Measurements from ENCODE around the gene SMAD2.
"Not testable (repeated sequence)": the region's sequence is repeated elsewhere in the genome, so short reads cannot be mapped to it uniquely, and the experiment has no call there.

SMAD2 gene

DNA sequence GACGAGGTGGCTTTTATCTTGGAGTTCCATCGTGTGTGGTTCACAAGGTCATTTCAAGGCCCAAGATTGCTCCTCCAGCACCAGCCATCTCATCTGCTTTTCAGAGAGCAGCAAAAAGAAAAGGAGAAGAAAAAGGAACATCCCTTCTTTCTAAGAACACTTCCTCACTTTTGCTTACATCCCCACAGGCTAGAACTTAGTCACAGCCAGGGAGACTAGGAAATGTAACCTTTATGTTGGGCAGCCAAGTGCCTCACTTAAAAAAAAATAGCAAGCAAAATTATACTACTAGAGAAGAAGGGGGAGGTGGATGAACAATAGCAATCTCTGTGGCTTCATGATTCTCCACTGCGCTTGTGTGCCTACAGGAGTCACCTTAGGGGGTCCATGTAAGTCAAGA lies 141.8 kb downstream of the SMAD2 start:
- DNase-seq: no peak

DNA sequence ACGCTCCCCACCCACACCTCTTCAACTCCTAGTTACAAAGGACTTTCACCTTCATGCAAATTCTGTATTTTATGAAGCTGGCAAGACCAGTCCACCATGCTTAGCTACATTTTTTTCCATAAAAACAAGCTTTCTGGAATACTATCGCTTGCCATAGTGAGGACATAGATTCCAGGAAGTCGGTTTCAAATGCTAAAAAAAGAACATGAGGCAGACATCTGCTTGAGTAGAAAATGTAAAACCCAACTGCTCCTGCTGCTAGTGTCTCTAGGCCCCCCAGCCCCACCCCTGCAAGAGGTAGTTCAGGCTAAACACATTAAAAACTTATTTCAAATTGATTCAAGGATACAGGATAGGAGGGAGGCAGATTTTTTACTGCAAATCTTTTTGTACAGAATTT lies 148.9 kb downstream of the SMAD2 start:
- DNase-seq: no peak

GRCh38 chr18:47780011-47780725 lies 150.3 kb downstream of the SMAD2 start:
- DNase-seq: no peak

- no peak for DNase-seq
Observed at GRCh38 chr18:47779381-47779780, 151.1 kb downstream of the SMAD2 start.

DNA sequence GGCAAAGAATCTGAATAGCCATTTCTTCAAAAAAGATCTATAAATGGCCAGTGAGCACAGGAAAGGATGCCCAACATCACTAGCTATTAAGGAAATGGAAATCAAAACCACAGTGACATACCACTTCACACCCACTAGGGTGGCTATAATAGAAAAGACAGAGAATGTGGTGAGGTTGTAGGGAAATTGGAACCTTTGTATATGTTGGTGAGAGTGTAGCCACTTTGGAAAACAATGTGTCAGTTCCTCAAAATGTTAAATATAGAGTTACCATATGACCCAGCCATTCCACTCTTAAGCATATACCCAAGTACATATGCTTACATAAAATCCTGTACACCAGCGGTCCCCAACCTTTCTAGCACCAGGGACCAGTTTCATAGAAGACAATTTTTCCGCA lies 152.8 kb downstream of the SMAD2 start:
- no peak for DNase-seq

DNA sequence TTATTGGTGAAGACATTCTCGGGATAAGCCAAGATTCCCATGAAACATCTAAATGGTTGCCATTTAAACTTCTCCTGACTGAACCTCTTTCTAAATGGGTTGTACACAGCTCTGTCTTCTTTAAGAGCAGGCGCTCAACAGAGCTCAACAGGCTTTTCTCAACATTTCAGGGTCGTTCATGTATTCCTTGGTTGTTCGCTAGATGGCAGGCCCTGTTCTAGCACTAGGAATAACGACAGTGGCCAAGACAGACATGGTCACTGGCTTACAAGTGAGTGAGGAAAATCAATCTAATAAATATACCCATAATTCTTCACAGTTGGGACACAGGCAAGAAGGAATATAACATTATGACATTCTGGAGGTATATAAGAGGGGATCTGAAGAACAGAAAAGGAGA lies 154.5 kb downstream of the SMAD2 start:
- no peak for DNase-seq

GRCh38 chr18:47773931-47774330 lies 156.5 kb downstream of the SMAD2 start:
- DNase-seq: no peak

DNA sequence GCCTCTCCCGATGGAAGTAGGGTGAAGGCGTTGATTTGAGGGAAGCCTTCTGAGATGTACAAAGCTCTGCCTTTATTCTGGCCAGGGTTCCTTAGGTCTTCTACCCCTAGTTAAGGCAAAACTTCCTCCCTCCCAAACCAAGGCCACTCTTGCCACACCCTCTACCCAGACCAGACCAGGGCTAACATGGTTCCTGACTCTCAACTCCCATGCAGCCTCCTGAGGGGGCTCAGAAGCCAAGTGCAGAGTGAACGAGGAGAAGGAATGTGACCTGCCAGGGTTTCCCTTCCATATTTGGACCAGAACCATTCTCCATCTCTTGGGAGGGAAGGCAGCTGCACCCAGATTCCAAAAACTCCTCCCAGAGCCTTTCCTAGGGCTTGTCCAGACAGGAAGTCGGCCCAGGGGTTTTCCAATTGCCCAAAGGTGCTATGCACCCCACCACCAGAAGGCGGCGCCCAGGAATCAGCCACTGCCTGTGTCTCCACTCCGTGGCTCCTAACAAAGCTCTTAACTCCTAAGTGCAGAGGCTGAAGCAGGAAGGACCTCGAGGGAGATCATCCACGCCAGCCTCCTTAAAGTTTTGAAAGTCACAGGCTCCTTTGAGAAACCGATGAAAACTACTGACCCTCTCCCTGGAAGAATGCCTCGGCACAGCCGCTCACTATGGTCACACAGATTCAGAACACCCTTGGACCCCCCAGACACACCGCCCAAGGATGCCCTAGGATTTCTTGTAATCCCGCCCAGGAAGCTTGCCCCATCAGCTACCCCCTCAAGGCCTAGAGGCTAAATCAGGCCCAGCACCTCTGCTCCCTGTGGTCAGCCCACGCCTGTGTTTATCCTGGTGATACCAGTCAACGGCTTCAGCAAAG lies 157.8 kb downstream of the SMAD2 start:
- DNase-seq: peak; percentile 40 to 49

- DNase-seq: no peak
Observed at GRCh38 chr18:47771922-47772321, 158.5 kb downstream of the SMAD2 start.

DNA sequence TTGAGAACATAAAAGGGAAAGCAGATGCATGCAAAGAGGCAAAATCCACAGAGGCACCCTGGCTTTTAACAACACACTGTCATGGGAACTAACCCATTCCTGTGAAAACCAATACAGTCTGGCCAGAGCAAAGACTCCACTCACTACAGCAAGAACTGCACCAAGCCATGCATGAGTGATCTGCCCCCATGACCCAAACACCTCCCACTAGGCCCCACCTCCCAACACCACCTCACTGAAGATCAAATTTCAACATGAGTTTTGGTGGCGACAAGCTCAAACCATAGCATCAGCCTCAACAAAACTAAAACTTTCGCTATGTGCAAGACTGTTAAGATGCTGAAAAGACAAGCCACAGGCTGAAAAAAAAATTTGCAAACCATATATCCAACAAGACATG lies 162.8 kb downstream of the SMAD2 start:
- no peak for DNase-seq

DNA sequence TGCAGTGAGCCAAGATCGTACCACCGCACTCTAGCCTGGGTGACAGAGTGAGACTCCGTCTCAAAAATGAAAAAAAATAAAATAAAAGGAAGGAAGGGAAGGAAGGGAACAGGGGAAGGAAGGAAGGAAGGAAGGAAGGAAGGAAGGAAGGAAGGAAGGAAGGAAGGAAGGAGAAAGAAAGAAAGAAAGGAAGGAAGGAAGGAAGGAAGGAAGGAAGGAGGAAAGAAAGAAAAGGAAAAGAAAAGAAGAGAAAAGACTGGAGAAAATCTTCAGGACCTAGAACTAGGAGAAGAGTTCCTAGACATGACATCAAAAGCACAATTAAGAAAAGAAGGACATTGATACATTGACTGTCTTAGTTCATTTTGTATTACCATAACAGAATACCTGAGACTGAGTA lies 163.3 kb downstream of the SMAD2 start:
- DNase-seq: not testable (repeated sequence)

All from CD4-positive, alpha-beta T cell treated with Interleukin-4 for 1 hour (primary cell).